ENCODE results near the gene PEX10.
"Not testable (repeated sequence)": the region's sequence is repeated elsewhere in the genome, so short reads cannot be mapped to it uniquely, and the experiment has no call there.

The PEX10 gene

DNA sequence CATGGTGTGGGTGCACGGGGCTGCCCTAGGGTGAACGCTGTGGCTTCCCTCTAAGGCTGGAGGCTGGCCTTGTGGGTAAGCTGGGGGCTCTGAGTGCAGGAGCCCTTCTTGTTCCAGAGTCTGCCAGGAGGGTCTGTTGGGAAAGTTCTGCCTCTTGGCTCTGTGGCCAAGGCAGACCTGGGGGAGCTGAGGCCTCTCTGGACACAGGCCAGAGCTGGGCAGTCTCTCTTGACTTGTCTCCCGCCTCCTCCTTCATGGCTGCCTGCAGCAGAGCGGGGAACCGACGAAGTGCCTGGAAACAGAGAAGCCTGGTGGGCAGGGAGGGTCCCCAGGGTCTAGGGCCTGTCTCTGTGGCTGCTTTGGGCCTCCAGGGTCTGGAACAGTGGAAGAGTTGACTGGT, 30.3 kb upstream of the PEX10 start:
- no peak for DNase-seq

DNA sequence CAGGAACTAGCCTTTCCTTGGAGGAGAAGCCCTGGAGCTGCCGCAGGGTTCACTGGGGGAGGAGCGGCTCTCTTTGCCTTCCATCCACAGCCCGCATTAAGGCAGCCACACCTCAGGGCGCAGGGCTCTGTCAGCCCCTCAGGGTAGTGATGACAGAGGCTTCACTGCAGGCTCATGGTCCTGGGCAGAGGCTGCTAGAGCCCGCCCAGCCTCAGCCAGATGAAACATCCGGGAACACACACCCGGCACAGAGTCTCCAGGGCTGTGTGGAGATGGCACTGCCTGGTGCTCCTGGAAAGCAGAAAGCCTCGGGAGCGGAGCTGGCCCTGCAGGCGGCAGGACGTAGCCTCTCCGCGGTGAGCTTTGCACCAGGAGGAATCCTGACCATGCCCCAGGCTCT, 29.4 kb upstream of the PEX10 start:
- no peak for DNase-seq

DNA sequence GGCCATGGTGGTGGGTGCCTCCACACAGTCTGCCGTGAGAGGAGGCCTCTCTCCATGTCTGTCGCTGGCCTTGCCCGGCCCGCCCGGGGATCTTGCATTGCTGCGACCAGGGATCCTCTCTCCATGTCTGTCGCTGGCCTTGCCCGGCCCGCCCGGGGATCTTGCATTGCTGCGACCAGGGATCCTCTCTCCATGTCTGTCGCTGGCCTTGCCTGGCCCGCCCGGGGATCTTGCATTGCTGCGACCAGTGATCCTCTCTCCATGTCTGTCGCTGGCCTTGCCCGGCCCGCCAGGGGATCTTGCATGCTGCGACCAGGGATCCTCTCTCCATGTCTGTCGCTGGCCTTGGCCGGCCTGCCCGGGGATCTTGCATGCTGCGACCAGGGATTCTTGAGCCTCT, 28.0 kb upstream of the PEX10 start:
- DNase-seq, result not testable (repeated sequence)

DNA sequence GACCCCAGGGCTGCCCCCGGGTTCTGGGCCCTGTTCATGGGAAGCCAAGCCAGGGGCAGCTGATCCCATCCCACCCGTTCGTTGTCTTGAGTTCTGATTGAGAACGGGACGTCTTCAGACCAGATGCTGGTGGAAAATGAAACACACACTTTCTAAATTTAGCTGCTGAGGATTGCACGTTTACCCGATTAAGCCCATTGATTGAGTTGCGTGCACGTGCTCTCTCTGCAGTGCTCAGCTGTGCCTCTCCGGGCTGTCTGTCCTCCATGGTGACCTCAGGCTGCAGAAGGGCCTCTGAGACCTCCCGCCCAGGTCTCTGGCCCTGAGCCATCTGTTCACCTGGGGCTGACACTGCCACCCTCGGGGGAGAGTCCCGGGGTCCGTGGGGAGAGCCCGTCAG, 27.0 kb upstream of the PEX10 start:
- DNase-seq, result no peak

DNA sequence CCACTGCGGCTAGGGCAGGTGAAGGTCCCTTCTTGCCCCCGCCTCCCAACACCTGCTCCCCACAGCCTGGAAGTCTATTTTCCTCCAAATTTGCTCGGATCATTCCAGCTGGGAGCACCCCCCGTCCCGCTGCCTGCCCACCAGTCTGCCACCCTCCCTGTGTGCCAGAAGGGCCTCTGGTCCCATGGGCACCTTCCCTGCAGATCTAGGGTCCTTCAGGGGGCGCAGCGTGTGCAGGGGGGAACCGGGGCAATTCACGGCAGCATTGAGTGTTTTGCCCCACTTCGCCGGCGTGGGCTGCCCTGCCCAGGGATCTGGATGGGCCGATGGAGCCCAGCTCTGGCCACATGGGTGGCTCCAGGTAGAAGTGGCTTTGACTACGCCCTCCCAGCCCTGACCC, 26.3 kb upstream of the PEX10 start:
- no peak for DNase-seq

DNA sequence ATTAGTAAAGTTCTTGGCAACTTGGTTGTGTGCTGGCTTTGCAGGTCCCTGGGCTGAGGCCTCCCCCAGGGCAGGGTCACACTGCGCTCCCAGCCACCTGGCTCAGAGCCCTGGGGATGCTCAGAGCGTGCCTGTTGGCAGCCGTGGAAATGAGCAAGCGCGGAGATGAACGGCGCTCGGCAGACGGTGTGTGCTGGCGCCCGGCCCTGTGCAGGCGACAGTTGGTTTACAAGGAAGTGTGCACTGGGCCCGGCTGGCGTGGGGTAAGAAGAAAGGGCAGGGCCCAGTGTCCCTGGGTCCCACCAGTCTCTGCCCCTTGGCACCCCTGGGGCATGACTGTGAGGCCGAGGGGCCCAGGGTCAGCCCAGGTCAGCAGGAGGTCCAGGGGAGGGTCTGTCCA, 25.7 kb upstream of the PEX10 start:
- no peak for DNase-seq

DNA sequence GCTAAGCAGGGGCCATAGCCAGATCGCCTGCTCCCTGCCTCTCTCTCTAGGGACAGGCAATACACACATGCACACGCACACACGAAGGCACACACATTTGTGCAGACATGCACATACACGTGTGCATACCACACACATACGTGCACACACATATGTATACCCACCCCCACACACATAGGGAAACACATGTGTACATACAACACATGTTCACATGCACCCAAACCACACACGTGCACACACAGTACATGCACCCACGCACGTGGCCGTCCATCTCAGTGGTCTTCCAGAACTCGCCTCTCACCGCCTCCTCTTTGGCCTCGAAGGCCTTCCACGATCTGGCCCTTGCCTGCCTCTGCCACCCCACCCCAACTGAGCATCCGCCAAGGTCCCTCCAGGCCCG, 25.3 kb upstream of the PEX10 start:
- no peak for DNase-seq

DNA sequence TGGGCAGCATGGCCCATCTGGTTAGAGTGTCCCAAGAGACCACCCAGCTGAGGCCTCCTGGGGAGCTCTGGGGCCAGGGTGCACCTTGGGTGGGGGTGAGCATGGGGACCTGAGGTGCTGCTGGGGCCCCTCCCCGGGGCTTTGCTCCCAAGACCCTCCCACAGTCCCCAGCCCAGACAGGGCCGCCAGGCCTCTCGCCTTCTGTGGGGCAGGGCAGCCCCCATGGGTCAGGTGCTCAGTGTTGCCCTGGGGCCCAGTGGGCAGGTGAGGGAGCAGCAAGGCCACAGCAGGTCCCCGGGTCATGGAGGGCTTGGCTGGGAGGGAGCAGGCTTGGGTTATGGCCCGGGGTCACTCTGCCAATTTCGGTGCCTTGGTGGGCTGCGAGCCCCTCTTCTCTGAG, 24.5 kb upstream of the PEX10 start:
- DNase-seq, result no peak

DNA sequence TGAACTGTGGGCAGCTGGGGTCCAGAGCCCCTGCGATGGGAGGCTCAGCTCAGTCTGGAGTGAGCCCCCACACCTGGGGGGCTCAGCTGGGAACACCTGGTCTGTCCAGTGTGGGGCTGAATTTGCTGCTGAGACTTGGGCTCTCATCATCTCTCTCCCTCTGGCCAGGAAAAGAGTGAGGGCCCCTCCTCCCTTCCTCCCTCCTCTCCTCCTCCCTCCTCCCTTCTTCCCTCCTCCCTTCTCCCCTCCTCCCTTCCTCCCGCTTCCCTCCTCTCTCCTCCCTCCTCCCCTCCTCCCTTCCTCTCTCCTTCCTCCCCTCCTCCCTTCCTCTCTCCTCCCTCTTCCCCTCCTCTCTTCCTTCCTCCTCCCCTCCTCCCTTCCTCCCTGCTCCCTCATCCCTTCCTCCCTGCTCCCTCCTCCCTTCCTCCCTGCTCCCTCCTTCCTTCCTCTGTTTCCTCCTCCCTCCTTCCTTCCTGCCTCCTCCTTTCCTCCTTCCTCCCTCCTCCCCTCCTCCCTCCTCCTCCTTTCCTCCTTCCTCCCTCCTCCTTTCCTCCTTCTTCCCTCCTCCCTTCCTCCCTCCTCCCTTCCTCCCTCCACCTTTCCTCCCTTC, 23.5 kb upstream of the PEX10 start:
- DNase-seq, result no peak

DNA sequence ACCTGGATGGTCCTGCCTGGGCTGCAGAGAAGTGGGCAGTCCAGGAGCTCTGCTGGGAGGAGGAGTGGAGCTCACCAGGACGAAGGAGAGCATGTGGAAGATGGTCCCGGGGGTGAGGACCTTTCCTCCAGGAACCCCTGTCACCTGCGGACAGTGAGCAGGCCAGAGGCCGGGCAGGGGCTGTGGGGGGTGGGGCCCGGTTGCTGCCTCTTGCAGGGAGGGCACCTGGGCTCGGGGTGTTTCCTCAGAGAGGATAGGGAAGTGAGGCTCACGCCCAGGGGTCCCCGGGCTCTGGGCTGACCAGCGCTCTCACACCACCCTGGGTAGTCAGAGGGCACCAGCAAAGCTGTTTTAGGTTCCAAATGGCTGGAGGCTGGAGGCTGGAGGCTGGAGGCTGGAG, 22.7 kb upstream of the PEX10 start:
- DNase-seq, result no peak

DNA sequence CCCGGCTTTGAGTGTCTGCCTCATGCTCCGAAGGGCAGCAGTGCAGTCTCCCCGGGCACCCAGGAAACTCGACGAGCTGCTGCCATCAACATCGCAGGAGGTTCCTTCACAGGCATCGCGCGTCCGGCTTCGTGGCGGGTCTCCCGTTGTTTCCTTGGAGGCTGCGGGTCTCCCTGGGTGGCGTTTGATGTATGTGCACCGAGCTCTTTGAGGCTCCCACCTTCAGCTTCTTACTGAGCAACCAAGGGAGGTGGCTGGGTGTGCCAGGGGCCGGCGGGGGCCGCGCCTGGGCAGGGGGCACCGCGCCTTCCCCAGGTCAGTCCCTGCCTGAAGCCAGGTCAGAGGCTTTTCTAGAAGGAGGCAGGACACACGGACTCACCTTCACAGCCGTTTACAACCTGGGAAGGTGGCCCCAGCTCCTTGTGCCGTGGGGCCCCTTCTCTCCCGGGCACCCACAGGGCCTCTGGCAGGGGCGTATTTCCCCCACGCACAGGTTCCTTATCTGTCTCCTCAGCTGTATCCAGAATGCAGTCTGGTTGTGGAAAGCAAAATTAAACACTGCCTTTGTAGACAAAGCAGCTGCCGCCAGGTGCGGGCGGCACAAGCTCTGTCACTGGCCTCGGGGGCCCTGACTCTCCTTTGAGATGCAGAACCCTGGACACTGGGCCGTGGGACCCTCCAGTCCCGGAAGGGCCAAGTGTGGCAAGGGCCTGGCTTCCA, 21.7 kb upstream of the PEX10 start:
- no peak for DNase-seq

DNA sequence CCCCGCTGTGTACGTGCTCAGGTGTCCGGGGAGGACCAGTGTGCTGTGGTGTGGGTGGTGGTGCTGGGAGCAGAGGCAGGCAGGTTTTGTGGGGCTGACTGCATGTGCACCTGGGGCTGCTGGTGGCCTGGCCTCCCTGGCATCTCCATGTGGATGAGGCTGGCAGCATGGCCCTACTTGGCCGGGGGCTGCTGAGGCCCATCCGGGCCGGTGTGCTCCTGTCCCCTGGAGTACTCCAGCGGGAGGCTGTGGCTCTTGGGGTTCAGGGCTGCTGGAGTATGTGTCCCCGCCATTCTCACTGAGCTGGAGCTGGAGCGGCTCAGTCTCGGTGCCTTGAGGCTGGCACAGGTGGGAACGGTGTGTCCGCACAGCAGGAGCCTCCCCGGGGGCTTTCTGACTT, 20.8 kb upstream of the PEX10 start:
- no peak for DNase-seq

DNA sequence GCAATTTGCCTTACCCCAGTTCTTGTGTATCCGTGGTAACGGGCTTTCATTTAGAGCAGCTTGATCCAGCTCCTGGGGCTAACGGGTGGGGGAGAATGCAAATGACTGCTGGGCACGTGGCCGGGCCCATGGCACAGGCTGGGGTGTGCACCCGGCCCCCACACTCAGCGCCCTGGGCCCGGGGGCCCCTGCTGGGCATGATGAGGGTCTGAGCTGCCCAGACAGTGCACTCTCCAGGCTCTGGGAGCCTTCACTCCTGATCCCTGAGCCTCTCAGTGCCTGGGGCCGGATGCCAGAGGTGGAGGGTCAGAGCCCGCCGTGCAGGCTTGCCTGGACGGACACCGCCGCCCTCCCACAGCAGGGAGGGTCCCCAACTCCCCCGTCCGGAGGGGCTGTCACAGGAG, 20.1 kb upstream of the PEX10 start:
- no peak for DNase-seq

DNA sequence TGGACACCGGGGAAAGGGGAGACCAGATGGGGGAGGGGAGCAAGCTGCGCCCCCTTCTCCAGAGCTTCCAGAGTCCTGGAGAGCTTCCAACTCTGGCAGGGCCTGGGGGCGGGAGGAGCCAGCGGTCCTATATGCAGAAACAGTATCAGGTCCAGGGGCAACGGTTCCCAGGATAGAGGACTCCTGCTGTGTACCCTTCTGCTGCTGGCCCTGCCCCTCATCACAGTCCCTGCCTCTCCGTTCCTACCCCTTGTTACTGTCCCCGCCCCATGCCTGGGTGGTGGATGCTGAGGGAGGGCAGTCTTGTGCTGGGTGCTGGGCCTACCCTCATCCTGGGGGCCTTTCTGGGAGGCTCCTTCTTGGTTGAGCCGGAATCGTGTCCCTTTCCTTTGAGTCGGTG, 19.2 kb upstream of the PEX10 start:
- DNase-seq, result no peak

DNA sequence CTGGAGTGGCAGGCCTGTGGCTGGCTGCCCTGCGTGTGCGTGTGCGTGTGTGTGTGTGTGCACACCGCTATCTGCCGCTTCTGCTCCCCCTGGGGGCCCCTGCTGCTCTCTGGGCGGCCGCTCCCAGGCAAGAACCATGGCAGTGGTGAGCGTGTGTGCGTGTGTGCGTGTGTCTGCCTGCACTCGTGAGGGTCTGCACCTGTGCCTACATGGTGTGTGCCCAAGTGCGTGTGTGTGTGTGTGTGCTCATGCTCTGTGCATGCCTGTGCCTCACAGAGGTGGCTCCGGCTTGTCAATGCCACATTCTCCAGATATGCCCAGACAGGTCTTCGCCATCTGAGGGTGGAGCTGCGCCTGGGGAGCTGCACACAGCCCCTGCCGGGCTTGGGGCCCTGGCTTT, 18.7 kb upstream of the PEX10 start:
- DNase-seq, result no peak

DNA sequence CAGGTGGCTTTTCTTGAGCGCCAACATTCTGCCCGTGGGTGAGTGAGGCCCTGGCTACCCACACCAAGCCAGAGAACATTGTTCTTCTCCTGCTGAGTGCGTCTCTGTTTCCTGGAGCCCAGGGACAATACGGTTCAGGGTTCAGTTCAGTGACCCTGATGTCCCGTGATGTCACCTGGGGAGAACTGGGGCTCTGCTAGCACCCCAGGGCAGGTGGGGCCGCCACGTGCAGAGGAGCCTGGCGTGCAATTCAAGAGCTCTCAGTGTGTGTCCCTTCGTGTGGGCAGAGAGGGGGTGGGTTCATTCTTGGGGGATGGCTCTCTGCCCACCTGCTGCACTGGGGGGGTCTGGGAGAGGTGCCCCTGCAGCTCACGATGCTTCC, 18.2 kb upstream of the PEX10 start:
- no peak for DNase-seq

DNA sequence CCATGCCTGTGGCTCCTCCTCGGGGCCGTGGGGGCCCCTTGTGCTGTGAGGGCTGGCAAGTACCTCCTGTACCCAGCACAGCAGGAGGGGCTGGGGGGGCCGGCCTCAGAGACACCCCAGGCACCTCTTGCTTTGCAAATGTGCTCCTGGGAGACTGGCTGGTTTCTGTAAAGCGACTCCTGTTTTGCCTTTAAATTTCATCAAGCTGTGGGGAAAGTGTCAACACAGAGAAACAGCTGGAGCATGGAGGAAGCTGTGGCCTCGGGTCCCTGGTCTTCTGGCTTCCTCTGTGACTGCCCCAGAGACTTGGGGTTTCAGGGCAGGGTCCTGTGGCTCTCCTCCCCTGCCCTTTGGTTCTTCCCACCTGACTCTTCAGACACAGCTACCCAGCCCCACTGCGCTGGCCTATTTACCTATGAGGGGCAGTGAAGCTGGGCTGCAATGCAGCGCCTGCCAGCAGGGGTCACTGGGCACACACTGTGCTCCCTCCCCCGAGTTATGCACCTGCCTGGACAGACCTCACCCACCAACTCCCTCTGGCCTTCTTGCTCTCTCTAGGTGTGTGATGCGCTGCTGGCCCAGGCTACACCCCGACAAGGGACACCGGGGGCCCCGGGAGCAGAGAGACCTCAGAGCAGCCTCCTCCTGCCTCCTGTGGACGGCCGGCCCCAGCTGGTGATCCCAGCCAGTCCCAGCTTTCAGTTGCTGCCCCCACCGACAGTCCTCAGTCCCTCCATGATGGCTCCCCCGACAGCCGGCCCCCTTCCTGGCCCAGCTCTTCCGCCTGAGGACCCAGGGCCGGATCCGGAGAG, 17.6 kb upstream of the PEX10 start:
- no peak for DNase-seq

DNA sequence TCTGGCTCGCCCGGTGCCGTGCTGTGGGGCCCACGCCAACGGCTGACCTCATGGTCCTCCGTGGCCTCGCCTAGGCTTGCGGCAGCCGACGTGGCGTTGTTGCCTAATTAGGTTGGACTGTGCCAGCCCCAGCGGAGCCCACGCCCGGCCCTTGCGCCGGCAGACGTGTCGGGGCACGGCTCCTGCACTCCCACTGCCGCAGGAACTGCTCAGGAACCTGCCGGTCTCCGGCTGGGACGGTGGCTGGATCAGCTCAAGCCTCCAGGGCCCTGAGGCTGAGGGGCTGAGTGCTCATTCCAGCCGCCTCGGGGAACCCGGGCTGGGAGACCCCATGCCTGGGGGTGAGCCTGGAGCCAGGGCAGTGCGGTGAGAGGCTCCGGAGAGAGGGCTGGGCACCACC, 16.1 kb upstream of the PEX10 start:
- no peak for DNase-seq

DNA sequence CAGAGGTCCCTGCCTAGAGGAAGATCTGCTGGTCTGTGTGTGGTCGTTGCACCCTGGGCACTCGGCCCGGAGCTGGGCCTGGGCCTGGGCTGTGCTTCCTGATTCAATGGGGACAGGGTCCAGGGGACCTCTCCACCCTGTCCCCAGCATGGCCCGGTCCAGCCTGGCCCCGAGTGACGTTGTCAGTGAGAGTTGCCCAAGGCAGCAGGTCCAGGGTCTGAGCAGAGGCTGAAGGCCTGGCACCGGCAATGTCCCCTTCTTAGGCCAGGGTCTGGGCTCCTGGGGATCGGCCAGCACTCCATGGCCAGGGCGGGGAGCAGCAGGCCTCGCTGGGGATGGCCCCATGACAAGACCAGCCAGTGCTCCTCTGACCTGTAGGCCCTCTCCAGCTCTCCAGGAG, 15.6 kb upstream of the PEX10 start:
- no peak for DNase-seq

DNA sequence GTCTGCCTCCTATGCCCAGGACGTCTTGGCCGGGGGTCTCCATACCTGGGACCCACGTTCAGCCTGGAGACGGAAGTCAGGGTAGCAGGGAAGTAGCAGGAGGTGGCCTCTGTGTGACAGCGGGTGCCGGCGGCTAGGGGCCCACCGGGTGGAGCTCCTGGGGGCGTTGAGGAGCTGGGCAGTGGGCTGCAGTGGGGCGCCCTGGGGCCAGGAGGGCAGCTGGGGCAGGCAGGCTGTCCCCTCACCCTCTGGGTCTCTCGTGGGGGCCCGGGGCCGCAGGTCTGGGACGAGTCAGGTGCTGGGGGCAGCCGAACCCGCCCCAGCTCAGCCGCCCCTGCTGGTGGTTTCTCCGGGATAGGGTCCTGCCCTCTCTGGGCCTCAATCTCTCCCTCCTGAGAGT, 14.7 kb upstream of the PEX10 start:
- no peak for DNase-seq

DNA sequence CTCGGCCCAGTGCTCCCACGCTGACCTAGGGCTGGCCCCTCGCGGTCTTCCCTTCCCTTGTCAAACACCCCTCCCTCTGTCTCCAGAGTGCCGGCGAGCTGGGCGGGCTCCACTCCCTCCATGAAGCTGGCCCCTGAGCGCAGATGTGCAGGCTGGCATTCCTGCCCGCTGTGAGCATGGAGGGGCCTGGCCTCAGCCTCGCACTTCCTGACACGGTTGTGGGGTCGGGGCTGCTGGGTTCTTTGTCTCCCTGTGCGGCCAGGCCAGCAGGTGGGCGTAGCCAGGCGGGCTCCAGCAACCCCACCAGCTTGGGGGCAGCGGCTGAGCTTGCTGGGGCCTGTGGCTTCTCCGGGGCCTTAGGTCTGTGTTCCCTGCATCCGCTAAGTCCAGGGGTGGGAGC, 14.2 kb upstream of the PEX10 start:
- DNase-seq, result no peak

DNA sequence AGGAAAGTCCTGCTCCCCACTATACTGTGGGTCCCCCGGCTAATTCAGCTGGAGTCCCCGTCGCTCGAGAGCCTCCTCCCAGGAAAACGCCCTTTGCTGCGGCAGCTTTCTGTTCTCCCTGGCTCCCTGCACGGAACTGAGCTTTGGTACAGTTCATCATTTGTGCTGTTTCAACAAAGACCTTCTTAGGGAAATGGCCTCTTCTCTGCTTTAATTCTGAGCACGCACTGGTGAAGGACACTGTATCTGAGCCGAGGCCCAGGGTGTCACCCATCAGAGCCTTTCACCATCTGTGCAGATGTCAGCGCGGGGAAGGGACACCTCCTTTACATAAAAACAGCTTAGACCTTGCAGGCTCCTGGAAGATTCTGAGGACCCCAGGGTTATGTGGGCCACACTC, 13.5 kb upstream of the PEX10 start:
- DNase-seq, result no peak

DNA sequence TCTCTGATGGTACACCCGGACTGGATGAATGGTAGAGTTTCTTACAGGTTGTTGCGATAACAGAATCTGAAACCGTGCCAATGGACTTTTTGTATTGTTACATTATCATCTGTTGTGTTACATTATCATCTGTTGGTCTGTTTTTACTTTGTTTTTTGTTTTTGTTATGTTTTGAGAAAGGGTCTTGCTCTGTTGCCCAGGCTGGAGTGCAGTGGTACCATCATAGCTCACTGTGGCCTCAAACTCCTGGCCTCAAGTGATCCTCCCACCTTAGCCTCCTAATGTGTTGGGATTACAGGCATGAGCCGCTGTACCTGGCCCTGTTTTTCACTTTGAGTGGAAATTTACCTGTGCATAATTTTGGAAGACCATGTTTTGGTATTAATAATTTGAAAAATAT, 10.2 kb upstream of the PEX10 start:
- no peak for DNase-seq

DNA sequence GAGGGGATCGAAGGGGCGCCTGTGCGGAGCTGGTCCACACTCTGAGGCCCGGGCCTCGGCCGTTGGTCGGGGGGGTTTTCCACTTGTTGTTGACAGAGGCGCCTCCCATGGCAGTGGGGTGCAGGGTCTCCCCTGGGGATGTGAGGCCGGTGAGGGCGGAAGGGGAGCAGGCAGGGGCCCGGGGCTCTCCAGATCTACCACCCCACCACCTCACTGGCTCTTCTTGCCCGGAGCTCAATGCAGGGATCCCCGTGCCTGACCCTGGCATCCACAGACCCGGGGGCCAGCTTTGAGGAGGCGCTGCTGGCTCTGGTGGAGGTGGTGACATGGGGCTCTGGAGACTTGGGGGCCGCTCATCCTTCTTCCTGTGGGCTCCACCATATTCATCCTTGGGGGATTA, 7.1 kb upstream of the PEX10 start:
- no peak for DNase-seq
